GM21576 (cell line): ENCODE data around the gene BABAM2.
"Not testable (repeated sequence)": the region's sequence is repeated elsewhere in the genome, so short reads cannot be mapped to it uniquely, and the experiment has no call there.

ENCODE experiments used
- ATAC-seq: cut with Tn5 transposase; IDR thresholded peaks from one replicate; pipeline ENCODE4 v1.9.1; 2021; ENCODE audit warnings: mild to moderate bottlenecking, moderate library complexity; ENCODE audit not compliant: unreplicated experiment

Gene BABAM2

DNA sequence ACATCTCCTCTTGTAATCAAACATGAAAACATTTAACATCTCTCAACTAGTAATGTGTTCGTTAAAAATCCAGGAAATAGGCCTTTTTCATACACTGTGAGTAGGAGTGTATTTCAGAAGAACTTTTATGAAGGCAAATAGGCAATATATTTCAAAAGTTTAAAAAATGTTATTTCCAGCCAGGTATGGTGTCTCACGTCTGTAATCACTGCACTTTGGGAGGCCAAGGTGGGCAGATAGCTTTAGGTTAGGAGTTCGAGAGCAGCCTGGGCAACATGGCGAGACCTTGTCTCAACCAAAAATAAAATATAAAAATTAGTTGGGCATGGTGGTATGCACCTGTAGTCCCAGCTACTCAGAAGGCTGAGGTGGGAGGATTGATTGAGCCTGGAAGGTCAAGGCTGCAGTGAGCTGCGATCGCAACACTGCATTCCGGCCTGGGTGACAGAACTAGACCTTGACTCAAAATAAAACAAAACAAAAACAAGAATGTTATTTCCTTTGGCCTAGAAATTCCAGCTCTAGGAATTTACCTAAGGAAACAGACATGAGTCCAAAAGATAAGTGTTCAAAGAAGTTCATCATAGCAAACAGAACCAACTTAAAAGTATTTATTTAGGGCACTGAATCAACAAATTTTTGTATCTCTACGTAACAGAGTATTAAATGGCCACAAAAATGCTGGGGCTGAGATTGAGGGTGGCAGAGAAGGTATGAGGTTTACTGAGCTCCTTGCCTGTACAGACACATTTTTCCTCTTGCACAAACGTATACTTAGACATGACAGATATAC lies 15.2 kb upstream of the BABAM2 start:
- no peak for ATAC-seq

DNA sequence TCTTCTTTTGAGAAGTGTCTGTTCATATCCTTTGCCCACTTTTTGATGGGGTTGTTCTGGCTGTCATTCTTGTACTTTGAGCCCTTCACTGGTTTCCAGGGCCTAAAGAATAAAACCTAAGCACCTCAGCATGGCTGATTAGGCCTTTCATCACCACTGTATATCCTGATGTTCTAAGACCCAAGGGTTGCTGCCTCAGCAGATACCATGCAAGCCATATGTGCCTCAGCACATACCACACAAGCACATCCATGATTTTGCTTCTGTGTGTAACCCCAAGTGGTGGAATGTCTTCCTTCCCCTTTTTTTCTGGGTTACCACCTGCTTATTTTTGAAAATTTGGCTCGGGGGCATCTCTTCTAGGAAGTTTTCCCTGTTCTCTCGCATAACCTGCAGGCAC lies 11.7 kb upstream of the BABAM2 start:
- ATAC-seq = no peak

- not testable (repeated sequence) for ATAC-seq
These were observed 8.5 kb upstream of the BABAM2 start for GRCh38 chr2:27881815-27882583.

DNA sequence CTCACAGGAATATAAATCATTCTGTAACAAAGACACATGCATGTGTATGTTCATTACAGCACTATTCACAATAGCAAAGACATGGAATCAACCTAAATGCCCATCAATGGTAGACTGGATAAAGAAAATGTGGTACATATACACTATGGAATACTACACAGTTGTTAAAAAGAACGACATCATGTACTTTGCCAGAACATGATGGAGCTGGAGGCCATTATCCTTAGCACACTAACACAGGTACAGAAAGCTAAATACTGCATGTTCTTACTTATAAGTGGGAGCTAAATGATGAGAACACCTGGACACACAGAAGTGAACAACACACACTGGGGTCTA lies 8.0 kb upstream of the BABAM2 start:
- not testable (repeated sequence) for ATAC-seq

GRCh38 chr2:27884601-27885000 lies 5.9 kb upstream of the BABAM2 start:
- ATAC-seq = no peak

DNA sequence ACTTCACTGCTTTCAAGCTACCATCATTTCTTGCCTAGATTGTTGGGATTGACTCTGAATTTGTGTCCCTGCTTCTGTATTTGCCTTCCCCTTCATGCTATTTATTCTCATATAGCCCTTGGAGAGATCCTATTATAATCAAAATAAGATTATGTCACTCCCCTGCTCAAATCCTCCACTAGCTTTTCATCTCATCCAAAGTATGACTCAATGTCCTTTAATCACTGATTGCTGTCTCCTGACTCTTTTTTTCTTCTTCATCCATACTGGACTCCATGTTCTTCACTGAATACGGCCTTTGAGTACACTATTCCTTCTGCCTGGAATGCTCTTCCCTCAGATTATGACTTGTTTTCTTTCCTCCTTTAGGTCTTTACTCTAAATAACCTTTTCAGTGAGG lies 5.3 kb upstream of the BABAM2 start:
- no peak for ATAC-seq

- no peak for ATAC-seq
These were observed 4.9 kb upstream of the BABAM2 start for GRCh38 chr2:27885661-27886060.

DNA sequence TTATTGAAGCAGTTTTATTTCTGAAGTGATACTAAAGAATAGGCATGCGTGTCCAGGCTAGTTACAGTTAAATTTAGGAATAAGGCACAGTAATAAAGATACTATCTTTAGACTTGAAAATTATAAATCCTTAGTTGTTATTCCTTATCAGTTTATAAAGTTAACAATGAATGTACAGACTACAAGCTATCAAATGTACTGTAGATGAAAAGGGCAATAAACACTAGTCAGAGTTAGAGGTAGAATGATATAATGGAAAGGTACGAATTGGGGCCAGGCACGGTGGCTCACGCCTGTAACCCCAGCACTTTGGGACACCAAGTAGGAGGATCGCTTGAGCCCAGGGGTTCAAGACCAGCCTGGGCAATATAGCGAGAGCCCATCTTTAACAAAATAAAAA lies 4.2 kb upstream of the BABAM2 start:
- ATAC-seq = no peak

DNA sequence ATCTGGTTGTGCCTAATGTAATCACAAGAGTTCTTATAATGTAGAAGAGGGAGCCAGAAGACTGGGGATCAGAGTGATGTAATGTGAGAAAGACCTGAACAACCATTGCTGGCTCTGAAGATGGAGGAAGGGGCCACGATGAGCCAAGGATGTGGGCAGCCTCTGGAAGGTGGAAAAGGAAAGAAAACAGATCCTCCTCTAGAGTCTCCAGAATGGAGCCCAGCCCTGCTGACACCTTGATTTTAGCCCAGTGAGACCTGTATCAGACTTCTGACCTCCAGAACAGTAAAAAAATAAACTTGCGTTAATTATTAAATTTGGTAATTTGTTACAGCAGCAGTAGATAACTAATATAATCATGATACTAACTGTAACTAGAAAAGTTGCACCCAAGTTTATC lies 3.4 kb upstream of the BABAM2 start:
- ATAC-seq = no peak

DNA sequence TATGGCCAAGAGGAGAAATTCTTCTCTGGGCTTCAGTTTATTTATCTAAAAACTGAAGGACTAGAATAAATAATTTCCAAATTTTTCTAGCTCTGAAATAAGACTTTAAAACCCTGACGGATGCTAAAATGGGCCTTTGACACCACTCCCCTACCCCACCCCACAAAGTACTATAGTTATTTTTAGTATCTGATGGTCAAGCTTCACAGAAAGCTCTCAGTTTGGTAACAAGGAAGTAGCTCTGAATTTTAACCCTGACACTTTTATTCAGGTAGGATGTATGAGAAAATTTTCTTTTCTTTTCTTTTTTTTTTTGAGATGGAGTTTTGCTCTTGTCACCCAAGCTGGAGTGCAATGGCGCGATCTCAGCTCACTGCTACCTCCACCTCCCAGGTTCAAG lies 2.7 kb upstream of the BABAM2 start:
- ATAC-seq = no peak

DNA sequence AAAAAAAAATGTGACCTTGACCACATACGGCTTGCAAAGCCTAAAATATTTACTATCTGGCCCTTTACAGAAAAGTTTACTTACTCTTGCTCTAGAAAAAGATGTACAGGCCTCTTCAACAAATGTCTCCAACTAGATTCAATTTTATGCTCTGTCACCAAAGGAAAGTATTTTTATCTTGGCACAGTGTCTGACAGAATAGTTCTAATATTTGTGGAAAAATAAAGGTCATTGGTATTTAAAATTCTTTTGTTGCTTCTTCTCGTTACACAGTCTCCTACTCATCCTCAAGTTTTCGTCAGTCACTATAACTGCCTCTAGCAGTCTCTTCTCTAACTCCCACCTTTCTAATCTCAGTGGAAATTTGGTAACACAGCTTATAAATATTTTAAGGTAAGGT lies 1.7 kb upstream of the BABAM2 start:
- ATAC-seq = no peak

GRCh38 chr2:27889774-27890145 lies 769 bp upstream of the BABAM2 start:
- ATAC-seq = no peak

DNA sequence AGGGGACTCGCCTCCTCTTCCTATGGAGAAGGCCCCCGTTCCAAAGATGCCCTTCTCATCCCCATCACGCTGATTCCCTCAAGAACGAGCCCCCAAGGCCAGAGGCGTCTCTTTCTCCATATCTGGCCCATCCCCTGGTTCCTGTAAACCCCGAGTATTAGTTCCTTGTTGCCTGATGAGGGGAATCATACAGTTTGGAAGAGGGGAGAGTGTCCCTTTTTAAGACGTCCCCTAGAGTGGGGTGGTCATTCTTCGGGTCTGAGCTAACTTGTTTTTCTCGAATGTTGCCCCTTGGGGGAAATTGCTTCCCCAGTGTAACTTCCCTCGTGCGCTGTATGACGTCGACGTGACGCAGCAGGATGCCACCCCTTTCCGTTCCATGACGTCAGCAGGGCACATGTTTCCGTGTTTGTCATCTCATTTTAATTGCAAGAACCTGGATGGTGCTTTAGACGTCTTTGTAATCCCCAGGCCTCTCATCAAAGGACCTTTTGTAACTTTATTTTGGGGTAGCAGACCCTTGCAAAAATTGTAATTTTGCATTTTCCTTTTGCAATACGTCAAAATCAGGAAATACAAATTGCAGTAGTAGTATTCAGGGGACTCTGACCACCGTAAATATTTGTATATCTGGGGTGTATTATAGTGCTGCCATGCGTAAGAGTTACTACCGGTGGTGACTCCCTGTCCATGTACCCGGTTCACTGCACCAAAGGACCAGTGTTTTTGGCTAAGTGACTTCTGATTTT lies 569 bp downstream of the BABAM2 start:
- ATAC-seq = peak; percentile 16

- ATAC-seq = no peak
These were observed 1.2 kb downstream of the BABAM2 start for GRCh38 chr2:27891673-27892105.

DNA sequence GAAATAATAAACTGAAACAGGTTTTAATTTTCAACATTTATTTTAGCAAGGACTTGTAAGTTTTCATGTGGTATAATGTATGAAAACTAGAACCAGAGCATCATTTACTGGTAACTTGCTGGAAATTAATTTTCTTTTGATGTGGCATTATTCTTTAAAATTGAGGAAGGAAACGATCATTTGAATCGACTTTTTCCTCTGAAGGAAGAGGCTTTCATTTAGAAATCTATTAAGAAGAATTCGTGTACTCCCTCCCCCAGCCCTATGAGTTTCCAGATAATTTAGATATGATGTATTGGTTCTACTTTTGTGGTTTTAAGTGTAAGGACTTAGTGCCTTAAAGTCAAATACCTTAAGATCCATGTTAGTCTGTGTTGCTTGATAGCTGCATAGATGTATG lies 2.5 kb downstream of the BABAM2 start:
- ATAC-seq = no peak

DNA sequence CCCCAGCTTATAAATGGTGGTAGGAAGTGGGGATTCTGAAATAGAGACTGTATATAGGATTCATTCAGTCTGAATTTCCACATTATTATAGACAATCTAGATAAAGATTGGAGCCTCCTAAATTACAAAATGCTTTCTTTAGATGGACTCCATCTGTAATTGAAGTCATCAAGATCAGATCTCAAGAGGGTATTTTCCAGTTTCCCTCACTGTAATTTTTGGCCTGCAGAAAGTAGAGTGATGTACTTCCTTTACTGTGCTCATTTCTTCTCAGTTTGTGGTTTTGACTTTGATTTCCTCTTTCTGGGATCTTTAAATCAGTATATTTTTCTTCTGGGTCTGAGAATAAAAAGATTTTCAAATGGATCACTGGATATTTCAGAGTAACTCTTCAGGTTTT lies 7.2 kb downstream of the BABAM2 start:
- ATAC-seq = no peak

- no peak for ATAC-seq
These were observed 10.7 kb downstream of the BABAM2 start for GRCh38 chr2:27901234-27901633.

DNA sequence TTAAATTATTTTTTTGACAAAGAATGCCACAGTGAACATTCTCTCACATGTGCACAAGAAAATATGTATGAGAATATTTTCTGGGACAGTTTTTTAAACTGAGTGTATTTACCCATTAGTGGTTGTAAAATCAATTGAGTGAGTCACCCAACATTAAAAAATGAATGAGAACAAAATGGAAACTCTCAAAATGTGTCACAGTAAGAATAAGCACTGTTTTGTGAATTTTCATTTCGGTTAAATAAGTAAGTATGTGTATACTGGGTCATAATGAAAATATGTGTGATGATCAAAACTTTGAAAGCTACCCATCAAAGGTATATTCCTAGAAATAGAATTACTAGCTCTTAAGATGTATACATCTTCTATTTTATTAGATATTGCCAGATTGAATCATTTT lies 11.6 kb downstream of the BABAM2 start:
- no peak for ATAC-seq

GRCh38 chr2:27903018-27903417 lies 12.5 kb downstream of the BABAM2 start:
- ATAC-seq = no peak

- no peak for ATAC-seq
These were observed 13.3 kb downstream of the BABAM2 start for GRCh38 chr2:27903649-27904404.

- no peak for ATAC-seq
These were observed 13.8 kb downstream of the BABAM2 start for GRCh38 chr2:27904405-27904665.
